Measurements from ENCODE around the gene TXNDC8.

- TF ChIP-seq, protein P1, sequence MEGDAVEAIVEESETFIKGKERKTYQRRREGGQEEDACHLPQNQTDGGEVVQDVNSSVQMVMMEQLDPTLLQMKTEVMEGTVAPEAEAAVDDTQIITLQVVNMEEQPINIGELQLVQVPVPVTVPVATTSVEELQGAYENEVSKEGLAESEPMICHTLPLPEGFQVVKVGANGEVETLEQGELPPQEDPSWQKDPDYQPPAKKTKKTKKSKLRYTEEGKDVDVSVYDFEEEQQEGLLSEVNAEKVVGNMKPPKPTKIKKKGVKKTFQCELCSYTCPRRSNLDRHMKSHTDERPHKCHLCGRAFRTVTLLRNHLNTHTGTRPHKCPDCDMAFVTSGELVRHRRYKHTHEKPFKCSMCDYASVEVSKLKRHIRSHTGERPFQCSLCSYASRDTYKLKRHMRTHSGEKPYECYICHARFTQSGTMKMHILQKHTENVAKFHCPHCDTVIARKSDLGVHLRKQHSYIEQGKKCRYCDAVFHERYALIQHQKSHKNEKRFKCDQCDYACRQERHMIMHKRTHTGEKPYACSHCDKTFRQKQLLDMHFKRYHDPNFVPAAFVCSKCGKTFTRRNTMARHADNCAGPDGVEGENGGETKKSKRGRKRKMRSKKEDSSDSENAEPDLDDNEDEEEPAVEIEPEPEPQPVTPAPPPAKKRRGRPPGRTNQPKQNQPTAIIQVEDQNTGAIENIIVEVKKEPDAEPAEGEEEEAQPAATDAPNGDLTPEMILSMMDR (IDR thresholded peaks at IDR 0.05) = no peak
- TF ChIP-seq EZH2 (IDR thresholded peaks at IDR 0.05) = no peak
- no peak for TF ChIP-seq EZH2phosphoT487 (IDR thresholded peaks at IDR 0.05)
Observed at GRCh38 chr9:110283751-110284150, 53.9 kb downstream of the TXNDC8 start.

Data from neural progenitor cell (in vitro differentiated cells).